Measurements from ENCODE around the gene TMEM31. TPM values are rescaled to one million over a fixed set of nuclear protein-coding genes. Genes with fewer than 3 reads are reported as not detected.

Gene TMEM31
- total and polyA plus RNA-seq, 9 of the 15 experiments (the other 6 are each of a cell fraction or from before 2014, with no cell fraction given), result 0.18 TPM; not detected in 8

- TF ChIP-seq BMI1 (IDR thresholded peaks at IDR 0.05; ENCODE audit: low read length) (no peak), BRCA1 (IDR thresholded peaks at IDR 0.05) (no peak), BRCA1 (CRISPR knock-in tag; IDR thresholded peaks at IDR 0.05) (no peak), ZNF586 (CRISPR knock-in tag; conservative IDR thresholded peaks at IDR 0.05) (no peak)
Measured at GRCh38 chrX:103710609-103711008, at the start of gene TMEM31 (continued).

- Histone ChIP-seq H2AFZ (ENCODE audit: low read depth, low read length) (no peak overlapping the region), H3K79me2 (ENCODE audit: control insufficient read depth, insufficient read depth, low read length) (no peaks in the 10 kb centered on the region), H4K20me1 (replicated peaks; ENCODE audit: control insufficient read depth, insufficient read depth, low read length) (no peaks in the 10 kb centered on the region), H3K4me2 (ENCODE audit: insufficient read depth, low read length) (no peak overlapping the region), H3K36me3 (ENCODE audit: control insufficient read depth, insufficient read depth, low read length) (no peaks in the 10 kb centered on the region), H3K9me1 (ENCODE audit: control insufficient read depth, insufficient read depth, low read length) (no peaks in the 10 kb centered on the region), H3K9ac (ENCODE audit: insufficient read depth in 1 of 2, low read depth in 2 of 2, low read length in 2 of 2) (no peak overlapping the region), H3K27ac (ENCODE audit: extremely low read depth, low read depth, low read length) (no peak overlapping the region), H3K4me3 (no peak overlapping the region), H3K27me3 (ENCODE audit: control insufficient read depth in 2 of 2, insufficient read depth in 2 of 2, low read length in 2 of 2) (peaks cover 7 to 12% of the 10 kb centered on the region in 2 experiments; a peak in 4 of 5 replicates), H3K4me1 (replicated peaks in 1 of 2; ENCODE audit: control insufficient read depth in 2 of 2, insufficient read depth in 2 of 2, low read length in 2 of 2) (no peaks in the 10 kb centered on the region; a peak in 1 of 5 replicates), H3K9me3 (replicated peaks; ENCODE audit: control insufficient read depth, insufficient read depth, low read depth, low read length) (no peaks in the 10 kb centered on the region)
- CTCF ChIA-PET (ENCODE audit: low intra/inter-chr PET ratio), result no interaction called here
- no TSS peak for BruUV-seq (replicated peaks)
- in situ Hi-C loops (cut with MboI), result no loop called here
- ATAC-seq (no peak), FAIRE-seq (no peak), DNase-seq (ENCODE audit: extremely low read depth in 1 of 4, low spot score in 3 of 4) (no peak)
- TF ChIP-seq E4F1 (CRISPR knock-in tag; IDR thresholded peaks at IDR 0.05; ENCODE audit: borderline replicate concordance) (no peak), ZBTB12 (CRISPR knock-in tag; IDR thresholded peaks at IDR 0.05) (no peak), EHMT2 (IDR thresholded peaks at IDR 0.05) (no peak), PHF21A (IDR thresholded peaks at IDR 0.05; ENCODE audit: borderline replicate concordance, low read depth) (no peak), NFIC (IDR thresholded peaks at IDR 0.05) (peak; percentile 30; the same call in 1 of the 2 replicates), ARID4B (CRISPR knock-in tag; IDR thresholded peaks at IDR 0.05) (no peak)
- POLR2A ChIA-PET, result interaction anchor here (0.6 to 0.8 kb wide), 2 partner anchors 11 to 16 kb away, joined by 3 read pairs; no protein-coding TSS in a partner anchor
- intact Hi-C loops (cut with micrococcal nuclease), result no loop called here
- 5% methylated on average over 15 of the region's 23 CpGs for WGBS (ENCODE audit: insufficient coverage, low coverage, missing lambda C conversion rate)
Measured at GRCh38 chrX:103663981-103664762, 46.5 kb upstream of the TMEM31 start.

Data from K562 (cell line).